Vagina (tissue), 2 donors: ENCODE measurements around the gene ZNF521. TPM values are rescaled to one million over a fixed set of nuclear protein-coding genes. Genes with fewer than 3 reads are reported as not detected.

ENCODE experiments used
- DNase-seq, 2 donors: peaks; one replicate each; pipeline ENCODE4 v3.0.0-alpha.2; 2017; ENCODE audit errors: extremely low spot score in 2 of 2
- H3K27ac ChIP-seq: fragments of 200-600 bp; sonication (generic); one replicate; pipeline ENCODE4 v1.5.1; 2019
- H3K27me3 ChIP-seq: fragments of 200-600 bp; sonication (generic); one replicate; pipeline ENCODE4 v1.5.1; 2019
- H3K36me3 ChIP-seq, 2 donors: fragments of 200-600 bp; sonication (generic); one replicate each; pipeline ENCODE4 v1.5.1; 2017 to 2019
- H3K4me1 ChIP-seq: fragments of 200-600 bp; sonication (generic); one replicate; pipeline ENCODE4 v1.5.1; 2019
- H3K4me3 ChIP-seq, 2 donors: fragments of 200-600 bp; sonication (generic); 1 replicate in 1 of 2; 2 replicates in 1 of 2; pipeline ENCODE4 v1.5.1; 2016 to 2019
- H3K9me3 ChIP-seq: fragments of 200-600 bp; sonication (generic); one replicate; pipeline ENCODE4 v1.5.1; 2019
- POLR2A ChIP-seq, 2 donors: fragments of 450-650 bp; IDR thresholded peaks; one replicate each; pipeline ENCODE4 v1.6.1; 2017; ENCODE audit warnings: antibody characterized with exemption in 2 of 2, mild to moderate bottlenecking in 2 of 2, moderate library complexity in 2 of 2
- POLR2AphosphoS5 ChIP-seq, 2 donors: sonication (generic); formaldehyde crosslinking; IDR thresholded peaks; one replicate each; pipeline ENCODE4 v1.9.0; 2017; ENCODE audit warnings: antibody characterized with exemption in 2 of 2, mild to moderate bottlenecking in 2 of 2, low read depth in 1 of 2; ENCODE audit not compliant: insufficient read depth in 1 of 2
- intact Hi-C: fragments of 100-400 bp; cut with DNase I; formaldehyde crosslinking; loops from one replicate; pipeline ENCODE4 v1.15.1; 2023
- total RNA-seq: library from RNA; depleted of rRNA; stranded (reverse); fragments of >200 nt; gene quantifications from one replicate; pipeline ENCODE4 v1.2.3, GENCODE V29; 2016
- TF ChIP-seq, protein P1 (sequence below), 3 experiments: fragments of 450-650 bp in 2 of 3; fragments of 200-600 bp in 1 of 3; sonication (generic) in 1 of 3; IDR thresholded peaks; one replicate each; pipeline ENCODE4 v1.5.1; 2017 to 2019; ENCODE audit warnings: antibody characterized with exemption in 3 of 3, mild to moderate bottlenecking in 2 of 3, moderate library complexity in 2 of 3

Gene ZNF521
- total RNA-seq, 1 donor from 2014 or later = 18.7 TPM

DNA sequence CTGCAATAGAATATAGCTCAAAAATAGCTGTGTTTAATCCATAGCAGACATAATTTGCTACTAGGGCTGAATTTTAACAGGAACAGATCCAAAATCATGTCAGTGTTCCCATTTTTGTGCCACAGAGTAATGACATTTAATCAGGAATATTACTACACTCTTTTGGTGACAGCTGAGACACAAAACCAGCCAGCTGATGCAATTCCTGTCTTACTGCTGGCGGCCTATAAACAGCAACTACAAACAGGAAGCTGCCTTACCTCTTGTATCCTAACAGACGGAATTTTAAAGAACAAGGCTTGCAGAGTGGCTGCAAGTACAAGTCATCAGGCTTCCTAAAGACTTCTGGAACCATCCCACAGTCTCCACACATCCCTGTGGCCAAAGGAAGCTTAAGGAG lies 218.1 kb downstream of the ZNF521 start:
- no peaks in the 10 kb centered on the region for H3K4me1 ChIP-seq
- no peaks in the 10 kb centered on the region for H3K27me3 ChIP-seq
- intact Hi-C loops = no loop called here
- no peak for DNase-seq
- no peak overlapping the region for H3K4me3 ChIP-seq
- H3K36me3 ChIP-seq = no peaks in the 10 kb centered on the region
- no peak overlapping the region for H3K27ac ChIP-seq
- no peak for TF ChIP-seq POLR2AphosphoS5 (IDR thresholded peaks at IDR 0.05; ENCODE audit: insufficient read depth in 1 of 2, low read depth in 1 of 2)
- TF ChIP-seq, protein P1, sequence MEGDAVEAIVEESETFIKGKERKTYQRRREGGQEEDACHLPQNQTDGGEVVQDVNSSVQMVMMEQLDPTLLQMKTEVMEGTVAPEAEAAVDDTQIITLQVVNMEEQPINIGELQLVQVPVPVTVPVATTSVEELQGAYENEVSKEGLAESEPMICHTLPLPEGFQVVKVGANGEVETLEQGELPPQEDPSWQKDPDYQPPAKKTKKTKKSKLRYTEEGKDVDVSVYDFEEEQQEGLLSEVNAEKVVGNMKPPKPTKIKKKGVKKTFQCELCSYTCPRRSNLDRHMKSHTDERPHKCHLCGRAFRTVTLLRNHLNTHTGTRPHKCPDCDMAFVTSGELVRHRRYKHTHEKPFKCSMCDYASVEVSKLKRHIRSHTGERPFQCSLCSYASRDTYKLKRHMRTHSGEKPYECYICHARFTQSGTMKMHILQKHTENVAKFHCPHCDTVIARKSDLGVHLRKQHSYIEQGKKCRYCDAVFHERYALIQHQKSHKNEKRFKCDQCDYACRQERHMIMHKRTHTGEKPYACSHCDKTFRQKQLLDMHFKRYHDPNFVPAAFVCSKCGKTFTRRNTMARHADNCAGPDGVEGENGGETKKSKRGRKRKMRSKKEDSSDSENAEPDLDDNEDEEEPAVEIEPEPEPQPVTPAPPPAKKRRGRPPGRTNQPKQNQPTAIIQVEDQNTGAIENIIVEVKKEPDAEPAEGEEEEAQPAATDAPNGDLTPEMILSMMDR (IDR thresholded peaks at IDR 0.05) = no peak
- TF ChIP-seq POLR2A (IDR thresholded peaks at IDR 0.05) = no peak
- H3K9me3 ChIP-seq = no peaks in the 10 kb centered on the region

DNA sequence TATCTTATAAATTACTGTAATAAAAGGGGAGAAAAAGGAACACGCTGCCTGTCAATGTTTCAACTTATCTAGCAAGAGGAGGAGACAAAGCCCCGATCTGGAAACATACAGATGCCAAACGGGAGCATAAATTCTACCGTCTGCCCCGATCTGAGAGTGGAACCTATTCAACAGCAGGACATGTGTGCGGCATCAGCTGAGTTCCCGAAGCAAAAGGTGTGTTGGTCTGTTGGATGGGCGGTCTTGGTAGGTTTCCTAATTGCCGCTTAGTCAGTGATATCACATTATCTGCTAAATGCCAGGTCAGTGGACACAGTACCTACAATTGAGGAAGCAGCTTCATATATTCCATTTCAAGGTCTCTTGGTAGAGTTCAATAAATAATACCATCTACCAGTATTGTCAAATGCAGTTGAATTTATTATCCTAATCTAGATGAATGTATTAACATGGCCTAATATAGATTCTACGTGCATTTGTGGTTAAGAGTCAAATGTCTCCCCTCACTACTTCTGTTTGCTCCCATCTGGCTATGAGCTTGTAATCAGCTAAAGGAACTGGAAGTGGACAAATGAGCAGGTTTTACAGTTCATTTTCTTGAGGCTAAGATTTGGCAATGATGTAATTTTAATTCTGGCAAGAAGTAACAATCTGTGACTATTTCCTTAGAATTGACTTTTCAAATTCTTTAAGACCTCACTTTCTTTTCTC lies 219.0 kb downstream of the ZNF521 start:
- Histone ChIP-seq H3K36me3 (no peaks in the 10 kb centered on the region), H3K4me3 (no peak overlapping the region), H3K27me3 (no peaks in the 10 kb centered on the region), H3K4me1 (no peaks in the 10 kb centered on the region), H3K27ac (no peak overlapping the region), H3K9me3 (no peaks in the 10 kb centered on the region)
- TF ChIP-seq POLR2AphosphoS5 (IDR thresholded peaks at IDR 0.05; ENCODE audit: insufficient read depth in 1 of 2, low read depth in 1 of 2) = no peak
- no peak for TF ChIP-seq POLR2A (IDR thresholded peaks at IDR 0.05)
- TF ChIP-seq, protein P1 (IDR thresholded peaks at IDR 0.05) = no peak
- no peak for DNase-seq
- intact Hi-C loops = no loop called here

- Histone ChIP-seq H3K27ac (no peak overlapping the region), H3K36me3 (no peaks in the 10 kb centered on the region), H3K4me3 (no peak overlapping the region), H3K9me3 (no peaks in the 10 kb centered on the region), H3K4me1 (no peaks in the 10 kb centered on the region), H3K27me3 (no peaks in the 10 kb centered on the region)
- no peak for DNase-seq
- TF ChIP-seq POLR2A (IDR thresholded peaks at IDR 0.05) = no peak
- intact Hi-C loops = no loop called here
Measured at GRCh38 chr18:25126751-25127150, 225.2 kb downstream of the ZNF521 start.

- H3K27me3 ChIP-seq = no peaks in the 10 kb centered on the region
- no peaks in the 10 kb centered on the region for H3K36me3 ChIP-seq
- no peak for TF ChIP-seq POLR2A (IDR thresholded peaks at IDR 0.05)
- TF ChIP-seq, protein P1 (IDR thresholded peaks at IDR 0.05) = no peak
- no peak for TF ChIP-seq POLR2AphosphoS5 (IDR thresholded peaks at IDR 0.05; ENCODE audit: insufficient read depth in 1 of 2, low read depth in 1 of 2)
- H3K9me3 ChIP-seq = no peaks in the 10 kb centered on the region
- H3K4me3 ChIP-seq = no peak overlapping the region
- no peaks in the 10 kb centered on the region for H3K4me1 ChIP-seq
- intact Hi-C loops = no loop called here
- DNase-seq = no peak
- H3K27ac ChIP-seq = no peak overlapping the region
Measured at GRCh38 chr18:25125680-25126079, 226.3 kb downstream of the ZNF521 start.

DNA sequence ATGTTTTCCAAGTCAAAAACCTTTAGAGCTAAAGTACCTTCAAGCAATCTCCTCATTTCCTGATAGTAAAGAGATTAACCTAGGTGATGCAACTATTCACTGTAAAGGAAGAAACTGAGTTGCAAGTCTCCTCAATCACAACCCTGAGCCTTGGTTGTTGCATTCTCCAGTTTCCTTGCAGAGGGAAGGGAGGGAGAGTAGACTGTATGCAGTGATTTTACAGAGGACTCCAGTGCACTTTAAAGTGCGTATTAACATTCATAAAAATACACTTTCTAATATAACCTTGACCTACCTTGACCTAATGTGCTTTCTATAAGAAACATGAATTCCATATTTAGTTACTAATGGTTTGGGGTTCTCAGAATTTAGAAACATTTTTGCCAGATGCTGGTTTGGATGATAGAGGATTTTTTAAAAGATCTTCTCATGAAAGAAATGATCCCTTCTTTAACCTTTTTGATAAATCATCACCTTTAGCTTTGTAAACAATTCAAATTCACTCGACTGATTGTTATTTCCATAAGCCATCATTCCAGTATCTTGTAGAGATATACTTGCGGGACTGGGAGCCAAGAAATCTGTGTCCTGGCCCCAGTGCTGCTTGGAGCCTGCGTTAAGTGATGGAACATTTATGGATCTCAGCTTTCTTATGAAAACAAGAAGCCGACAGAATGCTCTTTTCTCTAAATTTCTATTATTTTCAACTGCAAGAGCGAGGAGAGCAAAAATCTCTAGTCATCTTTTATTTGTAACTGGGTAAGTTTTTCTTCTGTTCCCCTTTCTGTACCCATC lies 228.3 kb downstream of the ZNF521 start:
- TF ChIP-seq, protein P1 (IDR thresholded peaks at IDR 0.05) = no peak
- TF ChIP-seq POLR2AphosphoS5 (IDR thresholded peaks at IDR 0.05; ENCODE audit: insufficient read depth in 1 of 2, low read depth in 1 of 2) (no peak), POLR2A (IDR thresholded peaks at IDR 0.05) (no peak)
- intact Hi-C loops = no loop called here
- H3K27me3 ChIP-seq = no peaks in the 10 kb centered on the region
- no peak overlapping the region for H3K4me3 ChIP-seq
- no peaks in the 10 kb centered on the region for H3K4me1 ChIP-seq
- H3K9me3 ChIP-seq = no peaks in the 10 kb centered on the region
- H3K27ac ChIP-seq = no peak overlapping the region
- no peak for DNase-seq
- no peaks in the 10 kb centered on the region for H3K36me3 ChIP-seq
